Lung (tissue), 12 donors: ENCODE results near the gene DISC1. TPM values are rescaled to one million over a fixed set of nuclear protein-coding genes. Genes with fewer than 3 reads are reported as not detected.

ENCODE experiments used
- ATAC-seq: fragments of 200-7000 bp; cut with Tn5 transposase; one replicate; pipeline ENCODE4 v1.9.1; 2020; ENCODE audit warnings: moderate number of reproducible peaks; ENCODE audit not compliant: insufficient read depth, low FRiP score
- DNase-seq, 3 donors: peaks; one replicate each; pipeline ENCODE4 v3.0.0-alpha.2; 2013 to 2017
- H3K27ac ChIP-seq, 2 donors: one replicate each; pipeline ENCODE4 v1.5.1; 2013; ENCODE audit warnings: mild to moderate bottlenecking in 2 of 2, moderate library complexity in 2 of 2, control low read depth in 1 of 2, inconsistent platforms in 1 of 2, low read depth in 1 of 2, low read length in 1 of 2
- H3K27me3 ChIP-seq, 3 donors: one replicate each; pipeline ENCODE4 v1.5.1; 2013; ENCODE audit warnings: low read length in 2 of 3; ENCODE audit not compliant: control insufficient read depth in 3 of 3, insufficient read depth in 3 of 3
- H3K36me3 ChIP-seq, 4 donors: one replicate each; pipeline ENCODE4 v1.5.1; 2013; ENCODE audit warnings: low read length in 4 of 4, mild to moderate bottlenecking in 1 of 4, moderate library complexity in 1 of 4; ENCODE audit not compliant: control insufficient read depth in 4 of 4, insufficient read depth in 4 of 4
- H3K4me1 ChIP-seq, 5 donors: one replicate each; pipeline ENCODE4 v1.5.1; 2013; ENCODE audit warnings: low read length in 5 of 5, mild to moderate bottlenecking in 2 of 5, moderate library complexity in 1 of 5; ENCODE audit not compliant: control insufficient read depth in 5 of 5, insufficient read depth in 5 of 5
- H3K4me3 ChIP-seq: one replicate; pipeline ENCODE4 v1.5.1; 2013; ENCODE audit warnings: mild to moderate bottlenecking, control low read depth, moderate library complexity
- H3K9ac ChIP-seq, 2 donors: one replicate each; pipeline ENCODE4 v1.5.1; 2013; ENCODE audit warnings: low read length in 2 of 2, control low read depth in 1 of 2; ENCODE audit not compliant: insufficient read depth in 1 of 2
- H3K9me3 ChIP-seq, 4 donors: one replicate each; pipeline ENCODE4 v1.5.1; 2013; ENCODE audit warnings: low read length in 3 of 4, mild to moderate bottlenecking in 1 of 4, moderate library complexity in 1 of 4; ENCODE audit not compliant: control insufficient read depth in 4 of 4, insufficient read depth in 3 of 4
- WGBS, 2 donors: extraction: QIAGEN DNeasy Blood & Tissue Kit; methylation state at CpG; one replicate each; pipeline ENCODE4 v1.1.7; 2013; 5-methylcytosine and 5-hydroxymethylcytosine counted together
- polyA plus RNA-seq, 2 donors: library from polyadenylated mRNA; stranded (reverse); fragments of 200-250 nt; gene quantifications; one replicate each; pipeline ENCODE4 v1.2.1, GENCODE V29; 2013
- total RNA-seq, 2 donors: library from RNA; depleted of rRNA in 1 of 2; stranded (reverse); fragments of >200 nt in 1 of 2; gene quantifications; one replicate each; pipeline ENCODE4 v1.2.1, GENCODE V29; 2014 to 2021
- TF ChIP-seq, protein P1 (sequence below): IDR thresholded peaks from 2 replicates; pipeline ENCODE4 v1.5.1; 2012; ENCODE audit warnings: mild to moderate bottlenecking; ENCODE audit errors: control extremely low read depth, extremely low read depth
- donor health status: control.
- donor health status: control.
- donor health status: Bipolar disorder and iron deficiency.
- donor health status: healthy.
- donor health status: DM: yes; HTN: yes; CAD: no.

Gene DISC1
- total and polyA plus RNA-seq, 4 donors, result 0.98 to 32.9 (median 6.1) TPM

GRCh38 chr1:231603598-231604275 lies 22.9 kb upstream of the DISC1 start:
- DNase-seq, result peak; percentile 59 to 85 (median 83)
- TF ChIP-seq, protein P1, sequence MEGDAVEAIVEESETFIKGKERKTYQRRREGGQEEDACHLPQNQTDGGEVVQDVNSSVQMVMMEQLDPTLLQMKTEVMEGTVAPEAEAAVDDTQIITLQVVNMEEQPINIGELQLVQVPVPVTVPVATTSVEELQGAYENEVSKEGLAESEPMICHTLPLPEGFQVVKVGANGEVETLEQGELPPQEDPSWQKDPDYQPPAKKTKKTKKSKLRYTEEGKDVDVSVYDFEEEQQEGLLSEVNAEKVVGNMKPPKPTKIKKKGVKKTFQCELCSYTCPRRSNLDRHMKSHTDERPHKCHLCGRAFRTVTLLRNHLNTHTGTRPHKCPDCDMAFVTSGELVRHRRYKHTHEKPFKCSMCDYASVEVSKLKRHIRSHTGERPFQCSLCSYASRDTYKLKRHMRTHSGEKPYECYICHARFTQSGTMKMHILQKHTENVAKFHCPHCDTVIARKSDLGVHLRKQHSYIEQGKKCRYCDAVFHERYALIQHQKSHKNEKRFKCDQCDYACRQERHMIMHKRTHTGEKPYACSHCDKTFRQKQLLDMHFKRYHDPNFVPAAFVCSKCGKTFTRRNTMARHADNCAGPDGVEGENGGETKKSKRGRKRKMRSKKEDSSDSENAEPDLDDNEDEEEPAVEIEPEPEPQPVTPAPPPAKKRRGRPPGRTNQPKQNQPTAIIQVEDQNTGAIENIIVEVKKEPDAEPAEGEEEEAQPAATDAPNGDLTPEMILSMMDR, result peak; percentile 62
- ATAC-seq, result peak; percentile 79
- peak overlapping the region in 1 of 2 donors; percentile 58 for H3K9ac ChIP-seq
- no peaks in the 10 kb centered on the region for H3K36me3 ChIP-seq
- WGBS, 2 donors, result 29 to 33% methylated on average over 8 of the region's 8 CpGs
- H3K27ac ChIP-seq, result no peak overlapping the region
- H3K9me3 ChIP-seq, result no peaks in the 10 kb centered on the region
- peaks cover 0 to 31% (median 2%) of the 10 kb centered on the region in 5 donors for H3K4me1 ChIP-seq
- no peaks in the 10 kb centered on the region for H3K27me3 ChIP-seq
- H3K4me3 ChIP-seq, result no peak overlapping the region

DNA sequence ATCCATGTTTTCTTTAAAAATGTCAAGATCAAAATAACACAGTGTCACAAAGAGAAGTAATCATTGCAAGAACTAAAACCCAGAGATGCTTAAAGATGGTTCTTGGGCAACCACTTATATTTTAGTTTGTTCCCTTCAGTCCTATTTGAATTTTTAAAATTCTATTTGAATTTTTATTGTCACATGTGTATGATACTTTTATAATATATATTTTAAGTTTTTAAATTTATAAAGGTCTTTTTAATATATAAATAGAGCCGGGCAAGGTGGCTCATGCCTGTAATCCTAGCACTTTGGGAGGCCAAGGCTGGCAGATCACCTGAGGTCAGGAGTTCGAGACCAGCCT lies 22.3 kb upstream of the DISC1 start:
- no peak overlapping the region for H3K4me3 ChIP-seq
- ATAC-seq, result no peak
- WGBS, 2 donors, result 77% methylated on average over 2 of the region's 2 CpGs

DNA sequence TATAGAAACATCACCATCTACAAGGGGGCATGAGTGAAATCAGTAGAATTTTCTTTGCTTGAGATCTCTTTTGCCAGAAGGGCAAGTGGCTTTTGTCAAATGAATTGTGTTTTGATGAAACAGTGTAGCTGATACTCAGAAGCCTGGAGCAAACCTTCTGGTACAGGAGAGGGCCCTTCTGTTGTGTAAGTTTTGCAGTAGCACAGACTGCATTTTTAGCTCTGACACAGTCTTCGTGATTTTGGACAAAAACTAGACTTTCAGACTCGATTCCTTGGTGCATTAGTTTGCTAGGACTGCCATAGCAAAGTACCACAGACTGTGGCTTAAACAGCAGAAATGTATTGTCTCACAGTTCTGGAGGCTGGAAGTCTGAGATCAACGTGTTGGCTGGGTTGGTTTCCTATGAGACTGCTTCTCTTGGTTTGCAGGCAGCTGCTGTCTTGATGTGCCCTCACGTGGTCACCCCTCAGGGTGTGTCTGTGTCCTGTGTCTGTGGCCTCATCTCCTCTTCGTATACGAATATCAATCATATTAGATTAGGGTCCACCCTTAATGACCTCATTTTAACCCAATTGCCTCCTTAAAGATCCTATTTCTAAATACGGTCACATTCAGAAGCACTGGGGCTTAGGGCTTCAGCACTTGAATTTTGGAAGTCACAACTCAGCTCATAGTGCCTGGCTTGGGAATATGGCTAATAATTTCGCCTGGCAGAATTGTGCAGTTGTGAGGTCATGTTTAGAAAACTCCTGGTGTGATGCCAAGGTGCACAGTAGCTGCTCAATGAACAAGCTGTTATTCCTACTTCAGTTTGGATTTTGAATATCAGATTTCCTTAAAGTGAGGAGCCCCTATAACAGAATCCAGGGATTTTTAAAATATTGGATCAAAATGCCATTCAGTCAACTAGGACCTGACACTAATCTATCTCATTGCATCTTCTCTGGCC lies 21.2 kb upstream of the DISC1 start:
- no peak for ATAC-seq

More for the DNA sequence above, 22.3 kb upstream of the DISC1 start:
- no peak overlapping the region for H3K9ac ChIP-seq
- H3K36me3 ChIP-seq, result no peaks in the 10 kb centered on the region
- no peak overlapping the region for H3K27ac ChIP-seq
- H3K4me1 ChIP-seq, result peaks cover 0 to 31% (median 2%) of the 10 kb centered on the region in 5 donors
- no peaks in the 10 kb centered on the region for H3K27me3 ChIP-seq
- H3K9me3 ChIP-seq, result no peaks in the 10 kb centered on the region
- TF ChIP-seq, protein P1, result no peak
- no peak for DNase-seq

More for the DNA sequence above, 21.2 kb upstream of the DISC1 start:
- Histone ChIP-seq H3K4me1 (peaks cover 0 to 23% (median 2%) of the 10 kb centered on the region in 5 donors), H3K9me3 (no peaks in the 10 kb centered on the region), H3K27ac (no peak overlapping the region), H3K27me3 (no peaks in the 10 kb centered on the region), H3K9ac (no peak overlapping the region), H3K4me3 (no peak overlapping the region), H3K36me3 (no peaks in the 10 kb centered on the region)
- DNase-seq, result peak in 1 of 3 donors; percentile 13
- TF ChIP-seq, protein P1, result no peak
- 58 to 70% methylated on average over 8 of the region's 8 CpGs for WGBS, 2 donors
